Endometrial microvascular endothelial cells (primary cell): Measurements from ENCODE around the gene CHN1. TPM values are rescaled to one million over a fixed set of nuclear protein-coding genes. Genes with fewer than 3 reads are reported as not detected.

ENCODE experiments used
- in situ Hi-C: cut with HindIII; loops from 2 replicates; pipeline ENCODE4 v1.10.0; 2017; ENCODE audit warnings: low sequenced_read_pairs, low pct_unique_long_range_greater_than_20kb; ENCODE audit errors: inconsistent ontology term
- total RNA-seq: library from RNA; depleted of rRNA; stranded (reverse); fragments of >200 nt; gene quantifications from one replicate; pipeline ENCODE4 v1.2.3, GENCODE V29; 2015; ENCODE audit errors: inconsistent ontology term

Gene CHN1
- total RNA-seq, 1 donor from 2014 or later: 26.0 TPM

DNA sequence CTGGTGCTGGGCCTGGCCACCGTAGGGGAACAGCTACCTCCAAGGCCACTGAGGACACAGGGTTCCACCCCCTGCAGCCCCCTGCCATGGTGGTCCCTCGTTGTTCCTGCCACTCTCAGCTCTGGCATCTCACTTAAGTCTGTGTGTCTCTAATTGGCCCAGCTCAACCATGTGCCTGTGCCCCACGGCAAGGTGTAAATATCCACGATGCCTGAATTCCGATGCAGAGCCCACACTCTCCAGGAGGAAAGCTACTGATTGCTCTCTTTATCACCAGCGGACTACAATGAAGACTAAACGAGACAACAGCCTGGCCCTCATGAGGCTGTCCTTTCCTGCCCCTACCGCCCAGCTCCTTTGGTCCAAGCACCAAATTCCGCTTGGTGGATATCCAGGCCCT, 223.9 kb downstream of the CHN1 start:
- in situ Hi-C loops: no loop called here

DNA sequence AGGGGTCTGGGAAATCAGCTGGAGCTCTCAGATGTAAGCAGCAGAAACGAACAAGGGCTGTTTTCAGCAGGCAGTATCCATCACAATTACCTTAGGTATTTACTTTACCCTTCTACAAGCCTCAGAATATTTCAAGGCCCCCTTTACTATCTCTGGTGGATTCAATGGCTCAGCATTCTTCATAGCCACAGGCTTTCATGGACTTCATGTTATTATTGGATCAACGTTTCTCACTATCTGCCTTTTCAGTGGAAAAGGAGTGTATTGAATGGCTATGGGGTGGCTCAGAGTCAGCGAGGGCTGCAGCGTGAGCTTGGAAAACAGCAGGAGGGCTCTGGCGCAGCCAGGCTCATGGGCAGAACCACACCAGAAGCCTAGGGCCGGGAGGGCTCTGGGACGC, 224.3 kb downstream of the CHN1 start:
- in situ Hi-C loops: no loop called here

DNA sequence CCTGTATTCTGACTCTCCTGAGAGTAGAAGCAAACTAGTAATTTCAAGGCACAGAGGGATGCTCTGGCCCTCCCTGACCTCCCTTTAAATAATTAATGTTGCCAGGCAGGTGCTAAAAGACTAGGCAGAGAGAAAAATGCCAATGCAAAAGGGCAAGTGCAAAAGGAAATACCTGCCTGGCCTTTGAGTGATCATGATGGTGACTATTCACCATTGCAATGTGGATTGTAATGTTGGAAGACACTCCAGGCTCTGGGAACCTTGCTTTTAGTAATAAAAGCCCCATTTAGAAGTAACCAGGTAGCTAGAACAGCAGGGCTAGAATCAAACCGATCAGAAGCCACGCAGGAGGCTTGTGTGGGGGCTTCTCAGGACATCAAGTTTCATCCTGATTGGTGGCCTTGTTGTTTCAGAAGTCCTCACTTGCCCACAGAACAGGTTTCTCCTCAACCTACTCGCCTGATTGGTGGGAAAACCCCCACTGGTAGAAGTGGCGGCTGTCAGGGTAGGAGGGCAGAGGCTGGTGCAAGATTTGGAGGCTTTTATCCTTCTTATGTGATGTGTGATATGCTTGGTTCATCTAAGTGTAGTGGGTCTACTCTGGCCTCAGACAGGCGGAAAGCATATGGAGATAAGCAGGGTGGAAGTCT, 224.9 kb downstream of the CHN1 start:
- in situ Hi-C loops: no loop called here

DNA sequence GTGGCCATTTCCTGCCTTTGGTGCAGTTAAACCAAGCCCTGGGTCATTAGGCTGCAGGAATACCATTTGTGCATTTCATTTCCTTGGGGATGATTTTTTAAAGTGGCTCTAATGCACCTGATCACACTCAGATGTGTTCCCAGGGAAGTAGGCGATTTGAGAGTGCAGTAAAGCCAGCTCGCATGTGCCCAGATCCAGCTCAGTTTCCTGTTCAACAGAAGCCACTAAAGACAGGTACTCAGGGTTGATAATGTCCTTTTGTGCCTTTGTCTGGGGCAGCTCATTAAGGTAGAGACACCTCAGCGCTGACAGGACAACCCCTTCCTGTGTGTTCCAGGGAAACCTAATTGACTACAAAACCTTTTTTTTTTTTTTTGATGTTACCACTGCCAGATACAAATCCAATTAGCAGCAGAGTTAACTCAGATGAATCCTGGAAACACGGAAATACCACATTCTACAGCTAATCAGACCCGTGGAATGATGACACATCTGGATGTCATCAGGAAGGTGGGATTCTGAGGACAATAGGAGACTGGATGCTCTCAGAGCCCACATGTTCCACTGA, 225.7 kb downstream of the CHN1 start:
- in situ Hi-C loops: no loop called here

DNA sequence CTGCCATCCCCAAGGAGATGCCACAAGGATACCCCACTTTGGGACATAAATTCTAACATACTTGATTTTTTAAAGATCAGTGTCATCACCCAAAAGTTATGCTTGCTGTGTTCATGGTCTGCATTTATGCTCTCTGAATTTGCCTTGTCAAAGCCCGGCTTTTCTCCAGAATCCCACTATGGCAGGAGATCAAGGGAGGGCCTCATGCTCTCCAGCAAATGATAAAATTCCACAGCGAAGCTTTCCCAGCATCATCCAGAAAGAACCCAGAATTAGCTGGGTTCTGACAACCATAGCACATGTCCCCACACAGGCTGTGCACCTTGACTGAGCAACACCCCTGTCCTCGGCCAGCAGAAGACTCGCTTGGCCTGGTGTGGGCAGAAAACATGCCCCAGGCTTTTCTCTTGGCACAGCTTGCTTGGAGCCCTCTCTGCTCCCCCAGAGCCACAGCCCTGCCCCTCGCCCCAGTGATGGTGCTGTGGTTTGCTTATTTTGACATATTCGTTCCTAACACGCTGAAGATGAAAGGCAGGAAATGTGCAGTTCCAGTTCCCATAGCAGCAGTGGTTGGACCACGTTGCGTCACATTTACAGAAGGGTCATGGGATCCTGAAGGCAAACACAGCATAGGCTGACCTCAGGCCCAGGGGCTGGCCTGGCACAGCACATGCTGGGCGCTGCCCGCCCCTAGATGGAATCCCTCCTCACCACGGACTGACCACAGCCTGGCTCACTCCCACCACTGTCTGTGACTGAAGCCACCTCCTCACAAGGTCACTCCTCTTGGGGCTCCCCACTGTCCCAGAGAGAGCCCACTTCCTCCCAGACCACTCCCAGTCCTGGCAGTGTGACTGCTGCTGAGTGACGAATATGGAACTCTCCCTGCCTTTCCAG, 226.8 kb downstream of the CHN1 start:
- in situ Hi-C loops: no loop called here

DNA sequence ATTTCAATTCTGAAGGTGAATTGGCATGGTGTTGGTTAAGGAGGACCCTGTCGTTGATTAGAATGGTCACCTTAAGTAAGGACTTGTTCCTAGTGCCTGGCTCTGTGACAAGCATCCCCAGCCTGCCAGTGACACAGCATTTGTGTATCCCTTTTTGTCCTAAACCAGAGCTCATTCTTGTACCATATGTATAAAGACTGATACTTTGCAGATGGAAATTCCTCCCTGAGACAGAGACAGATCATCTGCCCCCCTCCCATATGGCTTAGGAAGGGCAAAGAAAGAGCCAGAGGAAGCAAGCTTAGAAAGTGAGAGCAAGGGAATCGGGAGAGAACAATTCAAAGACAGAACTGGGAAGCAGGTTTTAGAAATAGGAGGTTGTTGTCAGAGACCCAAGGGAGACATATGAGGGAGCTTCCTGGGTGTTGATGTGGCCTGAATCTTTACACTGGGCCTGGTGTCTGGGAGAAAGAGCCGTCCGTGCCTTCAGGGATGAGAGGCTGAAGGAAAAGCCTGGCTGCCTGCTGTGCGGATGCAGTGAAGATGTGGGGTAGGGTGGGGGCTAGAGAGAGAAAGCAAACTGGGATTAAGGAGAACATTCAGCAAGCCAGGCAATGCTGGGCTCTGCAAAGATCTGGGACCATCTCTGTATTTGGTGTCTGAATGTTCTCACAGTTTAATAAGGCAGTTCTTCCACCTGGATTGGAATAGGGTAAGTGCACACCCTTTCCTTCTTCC, 227.7 kb downstream of the CHN1 start:
- in situ Hi-C loops: no loop called here

DNA sequence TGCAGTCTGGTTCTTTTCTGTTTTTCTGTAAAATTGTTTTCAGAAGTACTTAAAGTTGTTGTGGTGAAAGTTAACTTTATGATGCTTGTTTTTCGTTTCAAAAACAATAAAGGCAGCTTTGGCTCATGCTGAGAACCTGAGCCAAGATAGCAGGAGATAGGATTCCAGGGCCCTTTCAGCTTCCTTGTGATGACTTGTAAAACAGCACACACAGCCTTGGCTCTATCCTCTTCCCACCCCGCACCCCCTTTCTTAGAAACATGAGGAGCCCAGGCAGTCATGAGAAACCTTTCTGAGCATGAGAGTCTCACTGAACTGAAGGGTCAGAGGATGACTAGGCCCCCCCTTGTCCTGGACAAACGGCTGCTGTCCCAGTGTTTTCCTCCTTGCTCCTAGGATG, 228.5 kb downstream of the CHN1 start:
- in situ Hi-C loops: no loop called here

DNA sequence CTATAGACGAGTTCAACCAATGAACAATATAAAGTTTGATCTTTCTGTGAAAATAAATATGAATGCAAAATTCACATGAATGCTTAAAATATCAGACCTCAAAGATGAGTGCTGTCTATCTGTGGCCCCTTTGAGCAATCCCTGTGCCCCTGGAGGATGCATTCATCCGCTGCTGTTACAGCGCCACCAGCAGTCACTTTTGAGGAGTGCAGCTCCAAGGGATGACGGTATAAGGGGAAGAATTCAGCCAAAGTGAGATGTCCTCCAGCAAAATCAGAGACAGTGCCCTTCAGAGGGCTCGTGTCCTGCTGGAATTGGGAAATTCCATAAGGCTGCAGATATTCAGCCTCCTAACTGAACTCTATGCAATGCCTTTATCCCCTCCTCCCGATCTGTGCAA, 229.0 kb downstream of the CHN1 start:
- in situ Hi-C loops: no loop called here

DNA sequence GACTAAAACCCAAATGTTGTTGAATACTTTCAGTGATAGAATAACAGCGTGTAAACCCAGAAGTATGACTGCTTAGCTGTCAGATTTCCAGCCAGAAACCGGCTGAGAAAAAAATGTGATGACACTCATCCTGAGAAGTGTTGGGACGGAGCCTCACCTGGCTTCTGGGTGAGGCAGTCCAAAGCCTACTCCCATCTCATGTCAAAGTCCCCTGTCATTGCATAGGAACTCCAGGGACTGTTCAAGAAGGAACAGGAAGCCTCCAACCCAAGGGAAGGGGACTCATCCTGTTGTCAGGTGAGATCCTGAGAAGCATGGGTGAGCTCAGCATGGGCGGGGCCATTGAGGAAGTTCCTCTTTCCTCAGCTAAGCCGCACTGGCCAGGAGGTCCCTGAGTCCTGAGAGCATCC, 229.6 kb downstream of the CHN1 start:
- in situ Hi-C loops: no loop called here

DNA sequence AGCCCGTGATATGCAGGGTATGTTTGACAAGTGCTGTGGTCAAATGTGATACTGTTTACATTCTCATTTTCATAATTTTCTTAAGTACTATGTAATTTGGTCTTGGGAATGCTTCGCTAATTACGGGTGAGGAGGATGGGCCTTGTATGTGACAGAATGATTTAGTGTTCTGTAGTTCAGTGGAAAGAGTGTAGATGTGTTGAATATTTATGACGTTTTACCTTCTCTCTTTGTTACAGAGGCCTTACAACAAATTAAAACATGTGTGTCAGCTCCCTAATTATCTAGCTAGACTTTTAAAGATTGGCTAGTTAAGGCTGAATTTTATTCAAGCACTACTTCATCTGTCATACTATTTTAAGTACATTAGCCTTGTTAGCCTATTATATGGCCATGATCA, 230.3 kb downstream of the CHN1 start:
- in situ Hi-C loops: loop anchor here (5.0 kb wide), 1 partner anchor 212 kb away; no protein-coding TSS in a partner anchor

DNA sequence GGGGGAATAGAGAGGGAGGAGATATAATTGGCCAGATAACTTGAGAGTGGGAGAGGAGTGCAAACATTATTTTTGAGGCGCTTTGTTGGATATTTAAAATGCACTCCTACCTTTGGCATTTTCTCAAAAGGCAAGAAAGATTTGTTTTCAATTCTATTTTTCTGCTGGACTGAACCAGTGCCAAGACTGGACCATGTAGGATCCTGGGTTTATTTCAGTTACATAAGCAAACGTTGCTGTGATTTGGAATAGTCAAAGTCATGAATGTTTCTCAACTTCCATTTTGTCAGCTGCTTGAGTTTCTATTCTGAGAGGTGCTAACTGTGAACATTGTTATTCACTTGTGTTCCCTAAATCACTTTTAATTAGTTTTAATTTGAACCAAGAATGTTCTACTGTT, 232.0 kb downstream of the CHN1 start:
- in situ Hi-C loops: loop anchor here (5.0 kb wide), 1 partner anchor 214 kb away; no protein-coding TSS in a partner anchor

DNA sequence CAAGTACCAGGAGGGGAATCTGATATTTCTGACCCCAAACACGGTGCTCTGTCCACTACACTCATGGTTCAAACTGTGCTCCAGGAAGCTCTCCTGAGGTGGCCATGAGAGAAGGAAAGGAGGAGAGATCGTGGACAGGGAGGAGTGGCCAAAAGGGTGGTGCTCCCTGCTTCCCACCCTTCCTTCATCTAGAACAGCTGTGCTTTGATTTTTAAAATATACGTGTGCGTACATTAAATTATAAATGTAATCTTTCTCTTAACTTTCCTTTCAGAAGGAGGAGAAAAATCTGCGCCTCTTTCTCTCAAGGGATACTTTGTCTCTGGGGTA, 232.7 kb downstream of the CHN1 start:
- in situ Hi-C loops: loop anchor here (5.0 kb wide), 1 partner anchor 215 kb away; no protein-coding TSS in a partner anchor

DNA sequence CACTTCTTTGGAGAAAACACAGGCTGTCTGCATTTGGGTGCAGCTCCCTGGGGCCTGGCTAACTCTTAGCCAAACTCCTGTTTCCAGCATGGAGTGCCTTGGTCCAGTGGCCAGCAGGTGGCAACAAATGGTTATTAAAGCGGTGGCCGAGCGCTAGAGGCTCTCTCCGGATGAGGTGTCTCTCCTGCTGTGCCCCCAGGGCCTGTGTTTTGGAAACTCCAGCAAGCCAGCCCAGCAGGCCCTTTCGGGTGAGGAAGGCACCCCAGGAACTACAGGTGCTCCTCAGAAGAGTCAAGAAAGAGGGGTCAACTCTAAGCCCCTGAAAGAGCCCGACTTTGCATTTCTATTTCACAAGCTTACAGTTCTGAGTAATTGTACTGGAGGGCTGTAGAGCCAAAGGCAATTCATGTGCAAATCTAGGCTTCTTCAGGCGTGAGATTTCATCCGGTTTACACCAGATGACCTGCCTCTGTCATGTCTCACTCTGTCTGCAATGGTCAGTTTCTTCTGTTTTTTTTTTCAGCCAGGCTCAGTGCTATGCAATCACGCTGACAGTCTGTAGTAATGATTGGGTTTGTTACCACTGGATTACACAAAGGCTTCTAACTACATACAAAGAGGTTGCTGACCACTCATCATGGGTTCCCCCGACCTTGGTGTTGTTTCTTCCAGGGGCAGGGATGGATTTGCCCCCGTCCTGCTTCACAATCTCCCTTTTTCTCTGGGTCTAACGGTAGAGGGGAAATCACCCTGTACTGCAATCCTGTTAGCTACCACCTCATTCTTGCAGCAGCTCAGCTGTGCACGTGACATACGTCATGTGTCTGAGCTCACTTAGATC, 233.3 kb downstream of the CHN1 start:
- in situ Hi-C loops: loop anchor here (5.0 kb wide), 1 partner anchor 215 kb away; no protein-coding TSS in a partner anchor

DNA sequence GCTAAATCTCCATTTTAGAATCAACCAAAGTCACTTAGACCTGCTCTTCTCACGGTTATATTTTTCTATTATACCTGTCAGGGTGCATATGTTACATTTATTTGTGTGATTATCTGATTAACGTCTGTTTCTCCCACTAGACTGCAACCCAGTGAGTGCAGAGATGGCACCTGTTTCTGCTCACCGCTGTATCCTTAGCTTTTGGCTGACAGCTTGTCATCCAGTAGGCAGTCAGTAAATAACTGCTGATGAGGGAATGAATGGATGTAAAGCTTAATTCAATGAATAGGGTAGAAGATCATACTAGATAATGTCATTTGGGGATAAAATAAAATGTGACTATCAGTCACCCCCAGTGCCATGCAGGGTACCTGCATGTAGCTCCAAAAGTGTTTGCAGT, 234.0 kb downstream of the CHN1 start:
- in situ Hi-C loops: loop anchor here (5.0 kb wide), 1 partner anchor 216 kb away; no protein-coding TSS in a partner anchor

DNA sequence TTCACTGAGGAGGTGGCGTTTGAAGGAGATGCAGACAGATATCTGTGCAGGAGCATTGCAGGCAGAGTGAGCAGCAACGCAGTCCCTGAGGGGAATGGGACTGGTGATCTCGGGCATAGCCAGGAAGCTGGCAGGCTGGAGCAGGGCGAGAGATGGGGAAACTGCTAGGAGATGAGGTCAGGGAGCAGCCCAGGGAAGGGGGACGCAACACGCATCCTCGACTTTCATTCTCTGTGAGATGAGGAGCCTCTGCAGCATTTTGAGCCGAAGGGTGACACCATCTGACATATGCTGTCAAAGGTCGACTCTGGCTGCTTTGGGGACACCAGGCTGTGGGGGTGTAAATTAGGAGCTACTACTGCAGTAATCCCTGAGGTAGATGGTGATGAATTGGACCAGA, 236.6 kb downstream of the CHN1 start:
- in situ Hi-C loops: no loop called here

DNA sequence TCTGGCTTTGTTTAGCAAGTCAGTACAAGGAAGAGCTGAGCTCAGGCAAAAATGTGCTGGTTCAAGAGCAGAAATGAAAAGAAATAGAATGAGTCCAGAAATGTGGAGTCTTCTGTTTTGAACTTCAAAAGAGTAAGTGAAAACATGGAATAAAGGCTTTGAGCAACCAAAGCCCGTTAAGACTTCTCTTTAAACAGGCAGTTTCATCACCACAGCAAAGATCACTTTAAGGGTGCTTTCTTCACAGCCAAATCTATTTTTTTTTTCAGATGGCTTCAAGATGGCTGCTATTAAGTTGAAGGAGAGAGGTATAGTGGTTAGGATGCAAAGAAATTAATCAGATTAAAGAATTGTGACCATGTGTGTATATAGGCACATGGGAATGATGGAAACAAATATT, 238.9 kb downstream of the CHN1 start:
- in situ Hi-C loops: no loop called here

DNA sequence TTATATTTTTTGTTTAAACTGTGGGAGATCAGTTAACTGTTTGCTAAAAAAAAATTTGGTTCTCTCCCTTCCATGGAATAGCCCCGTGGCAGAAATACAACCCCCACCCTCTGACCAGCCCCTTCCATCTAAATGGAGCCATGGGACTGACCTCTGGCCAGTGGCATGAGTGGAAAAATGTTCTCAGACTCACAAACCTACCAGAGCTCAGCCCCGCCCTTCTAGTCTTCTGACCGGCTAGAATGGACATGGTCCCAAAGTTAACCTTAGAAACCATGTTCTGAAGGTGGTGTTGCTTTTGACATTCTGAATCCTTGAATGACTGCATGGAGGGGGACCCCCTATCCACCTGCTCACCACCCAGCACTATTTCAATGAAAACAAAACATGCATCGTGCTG, 239.6 kb downstream of the CHN1 start:
- in situ Hi-C loops: no loop called here
